Fibroblast of lung (primary cell): Measurements from ENCODE around the gene HSD17B8. TPM values are rescaled to one million over a fixed set of nuclear protein-coding genes. Genes with fewer than 3 reads are reported as not detected.
A peak's percentile ranks its signal among the peaks of the same experiment; 100 is the strongest.

Experiments
- DNase-seq, 2 donors: peaks; one replicate each; pipeline versions ENCODE4 v3.0.0 to v3.0.0-alpha.2; 2010; ENCODE audit warnings: low read depth in 2 of 2
- H2AFZ ChIP-seq: 2 replicates; pipeline ENCODE4 v1.5.1; 2012; ENCODE audit warnings: low read length, control low read depth, inconsistent platforms
- H3K27ac ChIP-seq: 2 replicates; pipeline ENCODE4 v1.5.1; 2011; ENCODE audit warnings: low read length, control low read depth; ENCODE audit not compliant: insufficient read depth
- H3K27me3 ChIP-seq: 2 replicates; pipeline ENCODE4 v1.5.1; 2011; ENCODE audit warnings: mild to moderate bottlenecking, low read length; ENCODE audit not compliant: control insufficient read depth, insufficient read depth
- H3K36me3 ChIP-seq: 2 replicates; pipeline ENCODE4 v1.5.1; 2011; ENCODE audit warnings: low read length; ENCODE audit not compliant: control insufficient read depth, insufficient read depth
- H3K4me1 ChIP-seq: 2 replicates; pipeline ENCODE4 v1.5.1; 2011; ENCODE audit warnings: low read length; ENCODE audit not compliant: control insufficient read depth, insufficient read depth; ENCODE audit errors: extremely low read depth
- H3K4me2 ChIP-seq: 2 replicates; pipeline ENCODE4 v1.5.1; 2011; ENCODE audit warnings: low read length, control low read depth; ENCODE audit not compliant: insufficient read depth; ENCODE audit errors: extremely low read depth
- H3K4me3 ChIP-seq, 4 experiments: fragments of 200-600 bp in 1 of 4; sonication (generic) in 1 of 4; replicated peaks in 1 of 4; 2 replicates each; pipeline ENCODE4 v1.5.1; 2011 to 2016; ENCODE audit warnings: low read length in 4 of 4, low read depth in 3 of 4, mild to moderate bottlenecking in 3 of 4, control low read depth in 2 of 4, inconsistent platforms in 1 of 4, mixed read lengths in 1 of 4; ENCODE audit not compliant: insufficient read depth in 1 of 4; ENCODE audit errors: control extremely low read depth in 1 of 4
- H3K79me2 ChIP-seq: 2 replicates; pipeline ENCODE4 v1.5.1; 2012; ENCODE audit warnings: mild to moderate bottlenecking, low read length, inconsistent platforms; ENCODE audit not compliant: control insufficient read depth, insufficient read depth
- H3K9ac ChIP-seq: 2 replicates; pipeline ENCODE4 v1.5.1; 2011; ENCODE audit warnings: mild to moderate bottlenecking, low read length, control low read depth; ENCODE audit not compliant: insufficient read depth
- H3K9me3 ChIP-seq: 2 replicates; pipeline ENCODE4 v1.5.1; 2012; ENCODE audit warnings: low read depth, low read length; ENCODE audit not compliant: control insufficient read depth, insufficient read depth
- H4K20me1 ChIP-seq: 2 replicates; pipeline ENCODE4 v1.5.1; 2011; ENCODE audit warnings: low read length; ENCODE audit not compliant: control insufficient read depth, insufficient read depth; ENCODE audit errors: extremely low read depth
- CTCF ChIP-seq, 2 donors: IDR thresholded peaks in 1 of 2; conservative IDR thresholded peaks in 1 of 2; 1 replicate in 1 of 2; 2 replicates in 1 of 2; pipeline ENCODE4 v1.5.1; 2011 to 2012; ENCODE audit warnings: low read length in 2 of 2, control low read depth in 1 of 2, inconsistent platforms in 1 of 2, low read depth in 1 of 2, mild to moderate bottlenecking in 1 of 2
- EZH2 ChIP-seq: IDR thresholded peaks from 2 replicates; pipeline ENCODE4 v1.5.1; 2012; ENCODE audit warnings: low read length, control low read depth, mild to moderate bottlenecking; ENCODE audit errors: missing control alignments
- polyA plus RNA-seq, 2 donors: library from polyadenylated mRNA; depleted of rRNA in 1 of 2; stranded (reverse) in 1 of 2; unstranded in 1 of 2; fragments of >200 nt; gene quantifications; 2 replicates each; pipeline ENCODE4 v1.2.1, GENCODE V29; 2011 to 2012; ENCODE audit warnings: missing spikeins in 1 of 2
- total RNA-seq: library from RNA; depleted of rRNA; stranded (reverse); fragments of >200 nt; gene quantifications from 2 replicates; pipeline ENCODE4 v1.2.1, GENCODE V29; 2014

Gene HSD17B8
- total and polyA plus RNA-seq, 2 donors (not counting 1 experiment from before 2014, with no cell fraction given), result 4.9 to 11.4 TPM

- no peaks in the 10 kb centered on the region for H3K9me3 ChIP-seq
- peak overlapping the region; percentile 98 for H3K4me2 ChIP-seq
- peak overlapping the region; percentile 86 to 96 (median 93) for H3K4me3 ChIP-seq
- H3K4me1 ChIP-seq, result peaks cover 39% of the 10 kb centered on the region
- DNase-seq, result peak in 1 of 2 donors; percentile 63
- peak overlapping the region; percentile 96 for H3K27ac ChIP-seq
- H3K27me3 ChIP-seq, result no peaks in the 10 kb centered on the region
- H3K9ac ChIP-seq, result peak overlapping the region; percentile 97
- peaks cover 24% of the 10 kb centered on the region for H3K36me3 ChIP-seq
- TF ChIP-seq EZH2, result no peak
- TF ChIP-seq CTCF (conservative IDR thresholded peaks at IDR 0.05 in 1 of 2, IDR thresholded peaks at IDR 0.05 in 1 of 2; ENCODE audit: low read depth in 1 of 2, low read length in 2 of 2), result no peak
- H4K20me1 ChIP-seq, result no peaks in the 10 kb centered on the region
- H2AFZ ChIP-seq, result no peak overlapping the region
- peaks cover 18% of the 10 kb centered on the region for H3K79me2 ChIP-seq
These were observed 2.6 kb downstream of the HSD17B8 start for GRCh38 chr6:33206864-33207551.

GRCh38 chr6:33207552-33208090, 3.2 kb downstream of the HSD17B8 start:
- Histone ChIP-seq H3K9ac (peak overlapping the region; percentile 97), H3K4me1 (peaks cover 35% of the 10 kb centered on the region), H3K9me3 (no peaks in the 10 kb centered on the region), H3K36me3 (peaks cover 21% of the 10 kb centered on the region), H3K4me2 (peak overlapping the region; percentile 98), H2AFZ (peak overlapping the region; percentile 29), H3K27ac (peak overlapping the region; percentile 96), H3K27me3 (no peaks in the 10 kb centered on the region), H3K79me2 (peaks cover 12% of the 10 kb centered on the region), H4K20me1 (no peaks in the 10 kb centered on the region), H3K4me3 (peak overlapping the region; percentile 86 to 96 (median 93))
- peak; percentile 50 to 57 for DNase-seq
- TF ChIP-seq EZH2 (no peak), CTCF (conservative IDR thresholded peaks at IDR 0.05 in 1 of 2, IDR thresholded peaks at IDR 0.05 in 1 of 2; ENCODE audit: low read depth in 1 of 2, low read length in 2 of 2) (no peak)

- H3K9me3 ChIP-seq, result no peaks in the 10 kb centered on the region
- H2AFZ ChIP-seq, result peak within 1 kb of the TSS; percentile 29
- TF ChIP-seq EZH2 (no peak), CTCF (conservative IDR thresholded peaks at IDR 0.05 in 1 of 2, IDR thresholded peaks at IDR 0.05 in 1 of 2; ENCODE audit: low read depth in 1 of 2, low read length in 2 of 2) (no peak)
- peak within 1 kb of the TSS; percentile 96 for H3K27ac ChIP-seq
- H3K79me2 ChIP-seq, result peaks cover 7% of the 10 kb centered on the region
- peaks cover 16% of the 10 kb centered on the region for H3K36me3 ChIP-seq
- H3K4me3 ChIP-seq, result peak within 1 kb of the TSS; percentile 86 to 96 (median 93)
- H3K27me3 ChIP-seq, result no peaks in the 10 kb centered on the region
- DNase-seq, result peak; percentile 71 to 72
- H3K4me1 ChIP-seq, result peaks cover 31% of the 10 kb centered on the region
- no peaks in the 10 kb centered on the region for H4K20me1 ChIP-seq
- H3K9ac ChIP-seq, result peak within 1 kb of the TSS; percentile 97
- H3K4me2 ChIP-seq, result peak within 1 kb of the TSS; percentile 98
These were observed 3.9 kb downstream of the HSD17B8 start, which contains the start of gene RING1 for GRCh38 chr6:33208091-33208967. RING1 (plus strand) TSS chr6:33208500; CDS start chr6:33208823, 323 bp downstream.
